ENCODE results near the gene FTO. TPM values are rescaled to one million over a fixed set of nuclear protein-coding genes. Genes with fewer than 3 reads are reported as not detected.

FTO gene
- total RNA-seq, 4 donors from 2014 or later: 102 to 138 (median 130) TPM

DNA sequence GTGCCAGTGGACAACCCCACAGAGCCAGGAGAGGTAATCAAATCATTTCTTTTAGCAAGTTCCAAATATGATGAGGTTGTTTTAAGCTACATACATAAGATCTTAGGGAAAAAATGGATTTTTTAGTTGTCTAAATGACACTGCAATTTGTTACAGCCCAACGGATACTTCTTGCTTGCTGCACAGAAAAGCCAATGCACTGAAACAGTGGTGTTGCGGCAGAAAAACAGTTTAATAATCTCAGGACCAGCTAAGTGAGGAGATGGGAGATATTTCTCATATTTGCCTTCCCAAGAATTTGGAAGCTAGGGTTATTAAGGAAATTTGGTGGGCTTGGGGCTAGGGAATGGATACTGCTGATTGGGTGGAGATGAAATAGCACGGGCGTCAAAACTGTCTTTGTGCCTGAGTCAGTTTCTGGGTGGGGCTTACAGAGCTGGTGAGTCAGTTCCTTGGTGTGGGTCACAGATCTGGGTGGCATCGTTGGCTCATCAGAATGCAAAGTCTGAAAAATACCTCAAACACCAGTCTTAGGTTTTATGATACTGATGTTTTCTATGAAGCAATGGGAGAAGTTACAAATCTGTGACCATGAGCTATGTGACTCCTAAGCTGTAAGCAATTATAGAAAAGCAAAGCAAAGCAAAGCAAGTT is 327.3 kb downstream of the FTO start:
- Histone ChIP-seq H3K27ac (no peak overlapping the region), H3K4me3 (no peak overlapping the region), H3K4me1 (no peaks in the 10 kb centered on the region), H3K27me3 (no peaks in the 10 kb centered on the region), H3K36me3 (no peaks in the 10 kb centered on the region), H3K9me3 (peaks cover 0 to 19% (median 0%) of the 10 kb centered on the region in 3 donors)
- no peak for TF ChIP-seq EP300 (IDR thresholded peaks at IDR 0.05)
- TF ChIP-seq, protein P1, sequence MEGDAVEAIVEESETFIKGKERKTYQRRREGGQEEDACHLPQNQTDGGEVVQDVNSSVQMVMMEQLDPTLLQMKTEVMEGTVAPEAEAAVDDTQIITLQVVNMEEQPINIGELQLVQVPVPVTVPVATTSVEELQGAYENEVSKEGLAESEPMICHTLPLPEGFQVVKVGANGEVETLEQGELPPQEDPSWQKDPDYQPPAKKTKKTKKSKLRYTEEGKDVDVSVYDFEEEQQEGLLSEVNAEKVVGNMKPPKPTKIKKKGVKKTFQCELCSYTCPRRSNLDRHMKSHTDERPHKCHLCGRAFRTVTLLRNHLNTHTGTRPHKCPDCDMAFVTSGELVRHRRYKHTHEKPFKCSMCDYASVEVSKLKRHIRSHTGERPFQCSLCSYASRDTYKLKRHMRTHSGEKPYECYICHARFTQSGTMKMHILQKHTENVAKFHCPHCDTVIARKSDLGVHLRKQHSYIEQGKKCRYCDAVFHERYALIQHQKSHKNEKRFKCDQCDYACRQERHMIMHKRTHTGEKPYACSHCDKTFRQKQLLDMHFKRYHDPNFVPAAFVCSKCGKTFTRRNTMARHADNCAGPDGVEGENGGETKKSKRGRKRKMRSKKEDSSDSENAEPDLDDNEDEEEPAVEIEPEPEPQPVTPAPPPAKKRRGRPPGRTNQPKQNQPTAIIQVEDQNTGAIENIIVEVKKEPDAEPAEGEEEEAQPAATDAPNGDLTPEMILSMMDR (IDR thresholded peaks at IDR 0.05): no peak
- no peak for TF ChIP-seq POLR2A (IDR thresholded peaks at IDR 0.05)
- no peak for TF ChIP-seq POLR2AphosphoS5 (IDR thresholded peaks at IDR 0.05)
- no peak for ATAC-seq
- WGBS, 2 donors (ENCODE audit: low coverage in 1 of 2): 92 to 100% methylated on average over 3 to 5 of the region's 5 CpGs

DNA sequence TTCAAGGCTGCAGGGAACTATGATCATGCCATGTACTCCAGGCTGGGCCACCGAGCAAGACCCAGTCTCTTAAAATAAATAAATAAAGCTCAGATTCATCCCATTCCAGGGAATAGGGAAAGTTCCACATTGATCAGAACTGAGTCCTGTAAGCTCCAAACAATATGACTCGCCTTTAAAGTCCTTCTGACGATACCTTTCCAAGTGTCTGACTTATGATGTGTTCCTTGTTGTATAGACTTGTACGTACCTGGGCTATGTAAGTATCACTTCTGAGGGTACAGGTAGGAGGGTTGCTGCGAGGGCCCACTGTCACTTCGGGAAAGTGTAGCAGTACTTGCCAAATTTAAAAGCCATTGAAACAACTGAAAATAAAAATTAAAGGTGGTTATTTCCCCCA is 329.8 kb downstream of the FTO start:
- H3K4me3 ChIP-seq: no peak overlapping the region
- 90 to 97% methylated on average over 6 of the region's 6 CpGs for WGBS, 2 donors (ENCODE audit: low coverage in 1 of 2)
- H3K9me3 ChIP-seq: peaks cover 0 to 19% (median 0%) of the 10 kb centered on the region in 3 donors
- no peaks in the 10 kb centered on the region for H3K36me3 ChIP-seq
- no peaks in the 10 kb centered on the region for H3K4me1 ChIP-seq
- no peak for ATAC-seq
- no peaks in the 10 kb centered on the region for H3K27me3 ChIP-seq
- no peak for TF ChIP-seq EP300 (IDR thresholded peaks at IDR 0.05)
- TF ChIP-seq, protein P1 (IDR thresholded peaks at IDR 0.05): no peak
- H3K27ac ChIP-seq: no peak overlapping the region

DNA sequence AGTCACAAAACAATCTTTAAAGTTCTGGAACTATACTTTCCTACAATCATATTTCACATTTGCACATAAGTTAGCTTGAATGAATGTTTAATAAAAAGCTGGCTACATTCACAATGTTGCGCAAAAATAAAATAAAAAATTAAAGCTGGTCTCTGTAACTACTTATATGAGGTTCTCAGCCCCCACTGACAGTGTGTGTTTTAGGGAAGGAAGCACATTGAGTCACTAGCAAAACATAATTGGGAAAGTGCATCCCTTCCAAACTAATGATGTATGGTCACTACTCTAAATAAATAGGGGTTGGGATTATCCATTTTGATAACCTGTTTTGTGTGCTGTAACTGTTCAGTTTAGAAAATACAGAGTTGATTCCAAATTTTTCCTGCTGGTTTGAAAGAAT is 330.7 kb downstream of the FTO start:
- Histone ChIP-seq H3K36me3 (no peaks in the 10 kb centered on the region), H3K4me3 (no peak overlapping the region), H3K27ac (no peak overlapping the region), H3K4me1 (no peaks in the 10 kb centered on the region), H3K9me3 (peaks cover 0 to 19% (median 0%) of the 10 kb centered on the region in 3 donors), H3K27me3 (no peaks in the 10 kb centered on the region)
- no peak for TF ChIP-seq EP300 (IDR thresholded peaks at IDR 0.05)
- TF ChIP-seq POLR2AphosphoS5 (IDR thresholded peaks at IDR 0.05): no peak
- no peak for TF ChIP-seq POLR2A (IDR thresholded peaks at IDR 0.05)
- TF ChIP-seq, protein P1 (IDR thresholded peaks at IDR 0.05): no peak
- 94 to 100% methylated on average over 1 of the region's 1 CpG for WGBS, 2 donors (ENCODE audit: low coverage in 1 of 2)
- ATAC-seq: no peak

DNA sequence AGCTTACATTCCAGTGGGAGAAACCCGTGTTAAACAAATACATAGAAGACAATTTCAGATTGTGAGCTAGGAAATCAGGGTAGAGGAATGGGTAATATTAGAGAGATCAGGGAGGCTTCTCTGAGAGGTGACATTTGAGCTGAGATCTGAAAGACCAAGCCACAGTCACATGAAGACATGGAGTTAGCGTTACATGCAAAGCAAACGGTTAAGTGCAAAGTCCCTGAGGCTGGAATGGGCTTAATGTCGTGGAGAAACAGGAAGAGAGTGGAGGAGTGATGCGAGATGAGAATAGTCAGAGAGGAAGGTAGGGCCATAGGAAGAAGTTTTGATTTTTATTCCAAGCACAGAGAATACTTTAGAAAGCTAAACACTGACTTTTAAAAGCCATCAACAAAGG is 336.5 kb downstream of the FTO start:
- H3K27me3 ChIP-seq: no peaks in the 10 kb centered on the region
- TF ChIP-seq POLR2AphosphoS5 (IDR thresholded peaks at IDR 0.05) (no peak), EP300 (IDR thresholded peaks at IDR 0.05) (no peak), POLR2A (IDR thresholded peaks at IDR 0.05) (no peak)
- TF ChIP-seq, protein P1 (IDR thresholded peaks at IDR 0.05): no peak
- H3K4me3 ChIP-seq: no peak overlapping the region
- H3K9me3 ChIP-seq: no peaks in the 10 kb centered on the region
- ATAC-seq: no peak
- H3K4me1 ChIP-seq: no peaks in the 10 kb centered on the region
- 74 to 81% methylated on average over 4 to 5 of the region's 5 CpGs for WGBS, 2 donors (ENCODE audit: low coverage in 1 of 2)
- H3K27ac ChIP-seq: no peak overlapping the region
- H3K36me3 ChIP-seq: peaks cover 0 to 6% of the 10 kb centered on the region in 2 donors

DNA sequence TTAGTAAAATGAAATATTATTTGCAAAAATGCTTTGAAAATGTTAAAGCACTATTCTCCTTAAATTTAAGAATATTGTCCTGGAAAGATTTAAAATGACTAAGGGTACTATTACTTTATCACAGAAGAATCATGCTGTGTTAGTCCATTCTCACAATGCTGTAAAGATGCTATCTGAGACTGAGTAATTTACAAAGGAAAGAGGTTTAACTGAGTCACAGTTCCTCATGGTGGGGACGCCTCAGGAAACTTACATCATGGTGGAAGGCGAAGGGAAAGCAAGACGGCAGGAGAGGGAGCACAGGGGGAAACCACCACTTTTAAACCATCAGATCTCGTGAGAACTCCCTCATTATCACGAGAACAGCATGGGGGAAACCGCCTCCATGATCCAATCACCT is 337.0 kb downstream of the FTO start:
- Histone ChIP-seq H3K27ac (no peak overlapping the region), H3K4me3 (no peak overlapping the region), H3K4me1 (no peaks in the 10 kb centered on the region), H3K27me3 (no peaks in the 10 kb centered on the region), H3K9me3 (no peaks in the 10 kb centered on the region), H3K36me3 (peaks cover 0 to 6% of the 10 kb centered on the region in 2 donors)
- ATAC-seq: no peak
- TF ChIP-seq POLR2A (IDR thresholded peaks at IDR 0.05) (no peak), POLR2AphosphoS5 (IDR thresholded peaks at IDR 0.05) (no peak), EP300 (IDR thresholded peaks at IDR 0.05) (no peak)
- TF ChIP-seq, protein P1 (IDR thresholded peaks at IDR 0.05): no peak
- 81 to 90% methylated on average over 6 of the region's 6 CpGs for WGBS, 2 donors (ENCODE audit: low coverage in 1 of 2)
